Measurements from ENCODE around the gene UNKL.

Gene UNKL

GRCh38 chr16:1374418-1375297 is 39.8 kb downstream of the UNKL start:
- no peak for DNase-seq

GRCh38 chr16:1372292-1372950 is 42.1 kb downstream of the UNKL start:
- no peak for DNase-seq

DNA sequence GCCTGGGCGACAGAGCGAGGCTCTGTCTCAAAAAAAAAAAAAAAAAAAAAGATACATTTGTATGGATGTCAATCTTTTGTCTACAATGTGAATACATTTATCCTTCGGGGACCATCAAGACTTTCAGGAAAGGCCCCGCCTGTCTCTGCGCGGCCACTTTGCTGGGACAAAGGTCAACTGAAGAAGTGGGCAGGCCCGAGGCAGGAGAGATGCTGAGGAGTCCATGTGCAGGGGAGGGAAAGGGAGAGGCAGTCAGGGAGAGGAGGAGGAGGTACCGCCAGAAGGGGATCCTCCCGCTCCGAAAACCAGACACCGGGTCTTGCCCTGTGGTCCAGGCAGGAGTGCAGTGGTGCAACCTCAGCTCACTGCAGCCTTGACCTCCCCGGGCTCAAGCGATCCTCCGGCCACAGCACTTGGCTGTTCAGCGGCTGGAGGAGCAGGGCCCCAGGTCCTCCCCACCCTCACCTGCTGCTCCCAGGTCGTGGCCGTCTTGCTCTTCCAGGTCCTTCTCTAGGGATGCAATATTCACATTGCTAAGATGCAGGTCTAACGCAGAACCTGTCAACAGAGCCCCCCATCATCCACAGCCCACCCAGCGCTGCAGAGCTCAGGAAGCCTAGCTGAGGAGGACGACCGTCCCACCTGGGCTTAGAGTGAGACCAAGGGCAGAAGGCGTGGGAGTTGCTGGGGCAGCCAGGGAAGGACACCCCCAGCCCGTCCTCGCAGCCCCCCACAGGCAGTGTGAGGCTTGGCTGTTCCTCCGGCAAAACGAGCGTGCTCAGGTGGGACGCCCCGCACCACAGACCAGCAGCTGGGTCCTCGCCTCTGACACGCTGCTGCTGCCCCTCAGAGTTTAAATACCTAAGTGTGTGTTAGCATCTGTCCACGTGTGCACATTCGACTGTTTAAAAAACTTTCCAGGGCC is 43.2 kb downstream of the UNKL start:
- no peak for DNase-seq

- DNase-seq: no peak
These were observed 46.9 kb downstream of the UNKL start for GRCh38 chr16:1367486-1368174.

- no peak for DNase-seq
These were observed 47.7 kb downstream of the UNKL start for GRCh38 chr16:1366712-1367299.

DNA sequence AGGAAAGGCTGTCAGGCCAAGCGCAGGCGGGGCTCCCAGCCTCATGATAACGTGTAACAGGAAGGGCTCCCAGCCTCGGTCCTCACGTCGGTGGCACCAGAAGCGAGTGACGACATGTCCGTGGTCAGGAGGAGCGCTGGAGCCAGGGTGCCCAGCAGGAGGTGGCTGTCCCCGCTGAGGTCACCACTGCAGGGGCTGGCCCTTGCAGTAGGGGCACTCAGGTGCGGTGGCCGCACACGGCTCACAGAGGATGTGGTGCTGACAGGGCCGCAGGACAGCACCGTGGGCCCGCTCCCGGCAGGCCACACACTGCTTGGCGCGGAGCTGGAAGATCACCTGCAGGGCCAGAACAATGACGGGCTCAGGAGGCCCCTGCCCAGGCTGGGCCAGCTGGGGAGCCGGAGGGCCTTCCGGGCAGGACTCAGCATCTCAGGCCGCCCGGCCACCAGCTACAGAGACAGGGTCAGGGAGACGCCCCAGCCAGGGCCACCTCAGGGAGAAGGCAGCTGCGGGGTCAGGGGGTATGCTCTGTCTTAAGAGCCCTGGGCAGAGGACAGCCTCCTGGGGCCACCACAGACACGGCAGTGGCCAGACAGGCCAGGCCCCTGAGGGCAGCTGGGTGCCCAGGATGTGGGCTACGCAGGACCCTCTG is 48.3 kb downstream of the UNKL start:
- no peak for DNase-seq

GRCh38 chr16:1364510-1364909 is 50.0 kb downstream of the UNKL start:
- DNase-seq: no peak

DNA sequence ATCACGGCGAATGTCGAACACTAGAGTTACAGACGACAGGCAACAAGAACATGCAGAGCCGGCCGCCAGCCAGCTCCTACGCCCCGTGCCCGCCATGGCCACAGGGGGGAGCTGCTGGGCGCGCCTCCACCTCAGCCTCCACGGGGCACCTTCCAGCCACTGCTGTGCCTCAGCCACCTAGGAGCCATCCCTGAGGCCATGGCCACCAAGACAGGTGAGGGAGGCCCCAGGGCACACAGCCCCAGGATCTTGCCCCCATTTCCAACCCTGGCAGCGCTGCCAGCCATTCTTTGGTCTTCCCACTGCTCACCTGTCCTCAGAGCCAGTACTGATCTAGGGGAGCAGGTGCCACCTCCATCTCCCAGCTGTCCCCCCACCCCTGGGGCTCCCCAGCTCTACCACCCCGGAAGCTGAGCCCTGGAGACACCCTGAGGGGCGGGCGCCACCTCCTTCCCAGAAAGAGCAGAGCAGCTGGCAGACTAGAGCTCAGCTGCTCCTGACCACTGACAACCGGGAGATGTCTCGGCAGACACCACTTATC is 50.9 kb downstream of the UNKL start:
- no peak for DNase-seq

- no peak for DNase-seq
These were observed 51.7 kb downstream of the UNKL start for GRCh38 chr16:1362807-1363206.

GRCh38 chr16:1361685-1362360 is 52.7 kb downstream of the UNKL start:
- no peak for DNase-seq

DNA sequence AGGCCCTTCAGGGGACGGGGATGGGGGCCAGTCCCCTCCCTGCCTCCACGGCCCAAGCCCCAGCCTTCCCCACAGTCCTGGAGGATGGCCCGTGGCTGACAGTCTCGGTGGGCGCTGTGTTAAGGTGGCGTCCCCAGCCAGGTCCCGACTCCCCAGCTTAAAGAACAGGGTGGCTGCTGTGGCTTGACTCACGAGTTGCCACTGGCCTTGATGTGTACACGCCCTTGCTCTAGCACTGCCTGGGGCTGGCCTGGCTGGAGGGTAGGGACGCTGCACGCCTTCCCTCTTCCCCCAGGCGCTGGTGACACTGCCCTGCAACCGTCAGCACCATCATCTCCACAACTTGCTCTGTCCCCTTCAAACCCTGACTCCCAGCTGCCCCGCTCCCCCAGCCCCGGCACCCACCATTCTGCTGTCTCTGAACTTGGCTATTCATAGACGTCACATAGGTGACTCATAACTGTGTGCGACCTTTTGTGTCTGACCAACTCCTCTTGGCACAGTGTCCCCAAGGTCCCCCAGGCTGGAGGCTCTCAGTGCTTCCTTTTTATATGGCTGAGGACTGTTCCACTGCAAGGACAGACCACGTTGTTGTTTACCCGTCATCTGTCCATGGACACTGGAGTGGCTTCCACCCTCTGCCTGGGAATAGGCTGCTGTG is 56.5 kb downstream of the UNKL start:
- DNase-seq: no peak

DNA sequence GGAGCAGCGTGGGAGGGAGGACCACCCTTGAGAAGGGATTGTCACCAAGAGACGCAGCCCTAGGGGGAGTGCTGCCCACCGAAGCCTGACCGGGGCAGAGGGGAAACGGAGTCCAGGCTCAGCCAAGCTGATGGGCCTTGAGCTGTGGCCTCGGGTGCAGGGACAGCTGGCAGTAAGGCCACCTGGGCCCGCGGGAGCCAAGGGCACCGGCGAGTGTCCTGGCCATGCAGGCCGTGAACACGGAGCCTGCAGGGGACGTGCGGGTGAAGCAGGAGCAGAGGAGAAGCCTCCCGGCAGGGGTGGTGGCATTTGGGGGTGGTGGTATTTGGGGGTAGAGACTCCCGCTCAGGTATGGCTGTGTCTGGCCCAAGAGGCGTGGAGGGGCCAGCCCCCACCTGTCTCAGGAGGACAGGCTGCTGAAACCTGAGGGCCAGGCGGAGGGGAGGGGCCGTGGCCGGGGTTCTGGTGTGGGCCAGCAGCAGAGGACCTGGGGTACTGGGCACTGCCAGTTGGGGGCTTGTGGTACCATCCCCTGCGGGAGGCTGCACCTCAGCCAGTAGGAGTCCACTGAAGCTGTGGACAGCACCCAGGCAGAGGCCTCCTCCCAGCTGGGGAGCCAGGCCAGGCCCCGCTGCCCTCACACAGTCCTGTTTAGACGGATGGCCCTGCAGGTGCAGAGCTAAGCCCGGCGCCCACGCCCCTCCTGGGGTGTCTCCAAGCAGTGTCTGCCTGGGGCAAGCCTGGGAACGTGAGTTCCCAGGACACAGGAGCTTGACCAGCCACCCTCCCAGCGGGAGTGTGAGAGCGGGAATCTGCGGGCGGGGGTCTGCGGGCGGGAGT is 58.2 kb downstream of the UNKL start:
- DNase-seq: no peak

DNA sequence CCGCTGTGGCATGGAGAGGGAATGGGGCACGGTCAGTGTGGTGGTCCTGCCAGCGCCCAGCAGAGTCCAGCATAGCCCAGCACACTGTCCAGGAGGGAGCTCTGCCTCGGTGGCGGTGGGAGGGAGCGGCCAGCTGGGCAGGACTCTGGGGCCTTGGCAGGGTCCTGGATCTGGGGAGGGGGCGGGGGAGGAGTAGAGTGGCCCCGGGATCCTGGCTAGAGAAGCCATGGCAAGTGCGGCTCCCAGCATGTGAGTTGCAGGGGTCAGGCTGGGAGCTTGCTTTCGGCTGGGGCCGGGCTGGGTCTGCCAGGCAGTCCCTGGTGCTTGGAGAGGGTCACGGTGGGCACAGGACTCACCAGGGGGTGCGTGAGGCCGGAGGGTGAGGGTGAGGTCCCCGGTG is 58.9 kb downstream of the UNKL start:
- DNase-seq: no peak

DNA sequence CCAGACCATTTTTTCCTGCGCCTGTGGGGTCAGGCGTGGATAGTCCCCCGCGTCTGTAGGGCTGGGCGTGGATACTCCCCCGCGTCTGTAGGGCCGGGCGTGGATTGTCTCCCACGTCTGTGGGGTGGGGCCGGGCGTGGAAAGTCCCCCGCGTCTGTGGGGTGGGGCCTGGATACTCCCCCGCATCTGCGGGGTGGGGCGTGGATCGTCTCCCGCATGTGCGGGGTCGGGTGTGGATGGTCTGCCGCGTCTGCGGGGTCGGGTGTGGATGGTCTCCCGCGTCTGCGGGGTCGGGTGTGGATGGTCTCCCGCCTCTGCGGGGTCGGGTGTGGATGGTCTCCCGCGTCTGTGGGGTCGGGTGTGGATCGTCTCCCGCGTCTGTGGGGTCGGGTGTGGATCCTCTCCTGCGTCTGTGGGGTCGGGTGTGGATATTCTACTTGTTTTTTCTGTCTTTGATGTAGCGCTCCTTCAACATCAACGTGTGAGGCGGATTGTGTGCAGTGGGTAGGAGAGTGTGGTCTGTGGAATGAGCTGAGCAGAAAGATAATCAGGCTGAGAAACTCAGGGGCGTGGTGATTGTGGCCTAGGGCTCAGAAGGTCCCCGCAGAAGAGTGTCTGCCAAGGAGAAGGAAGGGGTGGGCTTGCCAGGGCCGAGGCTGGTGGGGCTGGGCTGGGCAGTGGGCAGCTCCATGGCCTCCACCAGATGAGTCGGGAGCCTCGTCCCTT is 59.5 kb downstream of the UNKL start:
- no peak for DNase-seq

DNA sequence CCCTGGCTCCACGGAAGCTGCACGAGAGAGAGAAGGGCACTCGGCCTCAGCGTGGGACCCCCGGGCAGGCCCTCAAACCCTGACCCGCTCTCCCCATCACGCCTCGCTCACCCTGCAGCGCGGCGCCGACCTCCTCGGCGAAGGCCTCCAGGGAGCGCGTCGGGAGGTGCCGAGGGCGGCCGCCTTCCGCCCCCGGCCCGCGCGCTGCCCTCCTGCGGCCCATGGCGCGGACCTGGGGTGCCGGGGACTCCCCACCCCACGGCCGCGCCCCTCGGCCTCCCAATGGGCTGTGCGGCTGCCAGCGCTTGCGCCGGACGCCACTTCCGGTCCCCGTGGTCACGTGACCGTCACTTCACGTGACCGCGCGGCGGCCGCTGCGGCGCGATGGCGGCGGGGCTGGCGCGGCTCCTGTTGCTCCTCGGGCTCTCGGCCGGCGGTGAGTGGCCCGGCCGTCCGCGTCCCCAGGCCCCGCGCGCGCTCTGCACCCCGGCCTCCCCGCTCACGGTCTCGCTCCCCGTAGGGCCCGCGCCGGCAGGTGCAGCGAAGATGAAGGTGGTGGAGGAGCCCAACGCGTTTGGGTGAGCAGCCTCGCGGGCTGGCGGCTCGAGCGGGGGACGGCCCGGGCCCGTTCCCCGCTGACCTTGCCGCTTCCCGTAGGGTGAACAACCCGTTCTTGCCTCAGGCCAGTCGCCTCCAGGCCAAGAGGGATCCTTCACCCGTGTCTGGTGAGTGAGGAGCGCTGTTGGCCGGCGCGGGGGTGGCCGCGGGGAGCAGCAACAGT is 62.7 kb downstream of the UNKL start, which contains the start of the genes GNPTG and TSR3:
Gene GNPTG, plus strand, starts transcription at position 350 of the 781 bp plus-strand sequence. Its CDS starts 35 bp downstream, at position 385.
Gene TSR3, minus strand, starts transcription at position 297 of the 781 bp plus-strand sequence. Its CDS starts 74 bp downstream, at position 223.
- DNase-seq: peak in 1 of 2 experiments; percentile 6

- no peak for DNase-seq
These were observed 63.3 kb downstream of the UNKL start for GRCh38 chr16:1351215-1351581.

DNA sequence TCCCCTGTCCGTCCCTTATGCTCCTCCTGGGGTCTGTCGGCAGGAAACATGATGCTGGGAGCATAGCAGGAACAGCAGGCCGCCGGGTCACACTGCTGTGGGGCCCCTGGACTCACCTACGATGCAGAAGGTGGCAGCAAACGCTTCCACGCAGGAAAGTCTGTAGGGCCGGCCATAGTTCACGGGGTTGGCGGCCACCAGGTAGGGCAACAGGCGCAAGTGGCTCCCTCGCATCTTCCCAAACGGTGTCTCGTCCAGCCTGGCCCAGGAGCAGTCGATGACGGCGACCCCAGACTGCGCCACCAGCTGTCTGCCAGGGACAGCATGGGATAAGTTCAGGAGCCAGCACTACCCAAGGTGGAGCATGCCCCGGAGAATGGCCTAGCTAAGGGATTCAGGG is 63.8 kb downstream of the UNKL start:
- no peak for DNase-seq

Data from cerebellar nuclear complex (tissue), 1 donor.